GM18498 (cell line): ENCODE results near the gene TMEM8B.
"Not testable (repeated sequence)": the region's sequence is repeated elsewhere in the genome, so short reads cannot be mapped to it uniquely, and the experiment has no call there.

Source experiments
- ATAC-seq: cut with Tn5 transposase; IDR thresholded peaks from one replicate; pipeline ENCODE4 v1.9.1; 2021; ENCODE audit warnings: mild to moderate bottlenecking, moderate library complexity; ENCODE audit not compliant: unreplicated experiment

Gene TMEM8B

GRCh38 chr9:35905912-35906679 lies 77.1 kb downstream of the TMEM8B start, which contains the start of gene HRCT1:
TSS of gene HRCT1 (plus strand) at chr9:35906202. CDS start at chr9:35906288, 86 bp downstream.
- ATAC-seq = no peak

GRCh38 chr9:35906923-35907699 lies 78.1 kb downstream of the TMEM8B start:
- no peak for ATAC-seq

DNA sequence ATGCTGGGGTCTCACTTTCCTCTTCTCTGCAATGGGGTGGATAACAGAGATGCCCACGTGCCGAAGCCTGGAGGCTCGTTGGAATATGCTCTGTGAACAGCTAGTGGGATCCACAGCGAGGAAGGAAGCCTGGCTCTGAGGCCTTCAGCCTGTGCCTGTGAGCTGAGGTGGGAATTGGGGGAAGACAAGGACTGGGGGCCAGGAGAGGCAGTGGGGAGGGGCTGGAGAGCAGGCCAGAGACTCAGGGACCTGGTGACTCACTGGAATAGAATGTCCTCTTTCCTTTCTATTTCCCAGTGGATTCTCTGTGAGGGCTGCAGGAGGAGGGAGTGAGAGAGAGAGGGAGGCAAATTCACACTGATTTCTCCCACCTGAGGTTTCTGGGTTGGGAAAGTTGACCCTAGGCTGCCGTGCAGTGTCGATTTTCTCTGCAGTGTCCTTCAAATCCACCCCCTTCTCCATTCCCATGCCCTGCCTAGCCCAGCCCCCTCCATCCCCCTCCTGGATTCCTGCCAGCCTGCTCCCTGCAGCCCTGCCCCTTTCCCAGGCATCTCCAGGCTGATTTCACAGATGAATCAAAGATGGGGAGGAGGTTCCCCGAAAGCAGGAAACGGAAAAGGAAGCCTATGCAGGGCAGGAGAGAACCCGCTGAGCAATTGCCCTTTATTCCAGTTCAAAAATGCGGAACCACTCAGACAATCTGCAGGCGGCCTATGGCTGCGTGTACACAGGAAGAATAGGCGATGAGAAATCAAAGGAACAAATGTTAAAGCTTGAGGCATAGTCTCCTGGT lies 78.9 kb downstream of the TMEM8B start:
- ATAC-seq = no peak

DNA sequence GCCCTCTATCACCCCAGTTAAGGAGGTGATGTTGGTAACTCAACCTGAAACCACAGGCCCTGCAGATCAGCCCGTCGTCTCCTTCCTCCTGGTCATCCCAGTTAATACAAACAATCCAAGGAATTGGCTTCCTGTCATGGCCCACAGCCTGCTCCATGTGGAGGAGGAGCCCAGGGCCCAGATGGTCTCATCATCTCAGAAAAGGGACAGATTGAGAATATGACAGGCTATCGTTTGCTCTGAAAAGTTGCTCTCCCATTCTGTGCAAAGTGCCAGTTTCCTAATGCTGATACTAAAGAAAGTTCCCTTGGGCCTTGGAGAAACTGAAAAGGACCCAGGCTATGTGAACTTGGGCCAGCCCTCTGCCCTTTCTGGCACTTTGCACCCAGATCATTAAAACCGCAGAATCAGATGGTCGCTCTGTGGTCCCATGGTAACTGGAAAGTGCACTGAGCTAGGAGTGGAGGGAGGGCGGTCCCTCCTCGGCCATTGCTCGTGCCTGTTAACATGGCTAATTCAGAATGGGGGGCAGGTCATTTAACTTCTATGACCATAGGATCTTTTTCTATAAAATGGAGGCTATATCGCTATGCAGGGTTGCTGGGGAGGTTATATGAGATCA lies 79.6 kb downstream of the TMEM8B start:
- ATAC-seq = no peak

DNA sequence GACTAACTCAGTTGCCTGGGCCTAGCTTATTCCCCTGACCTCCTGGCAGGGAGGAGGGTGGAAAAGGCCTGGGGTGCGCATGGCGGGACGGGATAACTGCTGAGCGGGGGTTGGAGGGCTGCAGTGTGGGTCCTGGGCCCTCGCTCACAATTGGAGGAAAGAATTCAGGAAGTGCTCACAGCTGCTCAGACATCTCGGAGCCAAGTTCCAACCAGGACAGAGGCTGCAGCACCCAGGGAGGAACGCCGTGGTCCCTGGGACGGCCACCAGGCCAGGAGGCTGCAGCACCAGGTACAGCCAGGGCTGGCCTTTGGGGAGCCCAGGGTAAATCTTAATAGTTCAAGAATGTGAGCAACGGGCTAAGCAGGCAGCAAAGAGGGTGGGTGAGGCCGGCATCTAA lies 80.2 kb downstream of the TMEM8B start, which contains the start of gene SPAAR:
TSS of gene SPAAR (plus strand) at position 217 of the 400 bp plus-strand sequence. CDS start 974 bp downstream, outside the sequence.
- ATAC-seq = no peak

GRCh38 chr9:35909687-35910612 lies 80.9 kb downstream of the TMEM8B start:
- ATAC-seq = no peak

- ATAC-seq = no peak
Measured at GRCh38 chr9:35910613-35911359, 81.8 kb downstream of the TMEM8B start.

- ATAC-seq = no peak
Measured at GRCh38 chr9:35911690-35912089, 82.7 kb downstream of the TMEM8B start.

GRCh38 chr9:35912791-35913400 lies 83.9 kb downstream of the TMEM8B start:
- no peak for ATAC-seq

GRCh38 chr9:35913429-35913828 lies 84.4 kb downstream of the TMEM8B start:
- ATAC-seq = not testable (repeated sequence)

DNA sequence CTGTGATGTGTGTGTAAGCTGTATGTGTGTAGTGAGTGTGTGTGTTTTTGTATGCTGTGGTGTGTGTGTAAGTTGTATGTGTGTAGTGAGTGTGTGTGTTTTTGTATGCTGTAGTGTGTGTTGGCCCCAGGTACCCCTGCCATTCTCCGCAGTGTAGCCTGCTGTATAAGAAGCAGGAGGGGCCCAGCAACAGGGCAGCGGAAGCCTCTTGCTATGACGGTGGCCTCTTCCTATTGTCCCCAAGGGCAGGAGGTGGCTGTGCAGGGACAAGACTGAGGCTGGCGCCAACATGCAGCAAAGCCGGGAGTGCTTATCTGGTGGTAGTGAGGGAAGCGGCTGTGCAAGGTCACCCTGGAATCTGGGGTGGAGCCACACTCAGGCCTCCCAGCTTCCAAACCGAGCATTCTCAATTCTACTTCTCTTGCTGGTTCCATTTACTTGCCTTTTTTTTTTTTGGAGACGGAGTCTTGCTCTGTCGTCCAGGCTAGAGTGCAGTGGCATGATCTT lies 85.3 kb downstream of the TMEM8B start:
- ATAC-seq = no peak
